GM10266 (cell line): ENCODE measurements around the gene SPANXN2.
"Not testable (repeated sequence)": the region's sequence is repeated elsewhere in the genome, so short reads cannot be mapped to it uniquely, and the experiment has no call there.

Experiments used
- DNase-seq: peaks from one replicate; pipeline ENCODE4 v3.0.0; 2012; ENCODE audit errors: extremely low spot score
- CTCF ChIP-seq: IDR thresholded peaks from 2 replicates; pipeline ENCODE4 v1.5.1; 2012; ENCODE audit warnings: mild to moderate bottlenecking, low read depth; ENCODE audit not compliant: control insufficient read depth, insufficient read depth; ENCODE audit errors: missing control alignments

The SPANXN2 gene, protein sequence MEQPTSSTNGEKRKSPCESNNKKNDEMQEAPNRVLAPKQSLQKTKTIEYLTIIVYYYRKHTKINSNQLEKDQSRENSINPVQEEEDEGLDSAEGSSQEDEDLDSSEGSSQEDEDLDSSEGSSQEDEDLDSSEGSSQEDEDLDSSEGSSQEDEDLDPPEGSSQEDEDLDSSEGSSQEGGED

GRCh38 chrX:143720652-143721051 is at the start of gene SPANXN2:
TSS of gene SPANXN2 (minus strand) at chrX:143720752. CDS start at chrX:143720668, 84 bp downstream.
- not testable (repeated sequence) for DNase-seq

GRCh38 chrX:143768976-143769375 is 48.4 kb upstream of the SPANXN2 start:
- DNase-seq: no peak
- no peak for TF ChIP-seq CTCF

DNA sequence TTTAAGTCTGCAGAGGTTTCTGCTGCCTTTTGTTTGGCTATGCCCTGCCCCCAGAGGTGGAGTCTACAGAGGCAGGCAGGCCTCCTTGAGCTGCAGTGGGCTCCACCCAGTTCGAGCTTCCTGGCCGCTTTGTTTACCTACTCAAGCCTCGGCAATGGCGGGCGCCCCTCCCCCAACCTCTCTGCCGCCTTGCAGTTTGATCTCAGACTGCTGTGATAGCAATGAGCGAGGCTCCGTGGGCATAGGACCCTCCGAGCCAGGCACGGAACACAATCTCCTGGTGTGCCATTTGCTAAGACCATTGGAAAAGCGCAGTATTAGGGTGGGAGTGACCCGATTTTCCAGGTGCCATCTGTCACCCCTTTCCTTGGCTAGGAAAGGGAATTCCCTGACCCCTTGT is 47.2 kb upstream of the SPANXN2 start:
- DNase-seq: not testable (repeated sequence)

- no peak for DNase-seq
- no peak for TF ChIP-seq CTCF
Measured at GRCh38 chrX:143757887-143758286, 37.3 kb upstream of the SPANXN2 start.

GRCh38 chrX:143757375-143757774 is 36.8 kb upstream of the SPANXN2 start:
- DNase-seq: no peak
- no peak for TF ChIP-seq CTCF

DNA sequence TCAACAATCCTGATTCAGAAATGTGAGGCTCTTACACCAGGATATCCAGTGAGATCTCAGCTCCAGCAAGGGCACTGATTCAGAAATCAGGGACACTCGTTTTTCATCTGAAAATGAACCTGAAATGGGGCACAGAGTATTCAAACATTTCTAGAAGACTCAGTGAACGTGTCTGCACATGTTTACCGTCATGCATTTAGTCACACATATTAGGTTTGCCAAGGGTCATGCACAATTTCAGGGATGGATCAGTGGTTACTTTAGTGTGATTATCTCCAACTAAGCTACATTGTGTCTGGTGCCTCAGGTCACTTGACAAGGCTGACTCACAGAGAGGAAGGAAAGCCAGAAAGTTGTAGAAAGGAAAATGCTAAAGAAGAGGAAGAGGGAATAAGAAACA is 33.6 kb upstream of the SPANXN2 start:
- no peak for DNase-seq
- TF ChIP-seq CTCF: no peak

- DNase-seq: no peak
- TF ChIP-seq CTCF: no peak
Measured at GRCh38 chrX:143733866-143734265, 13.3 kb upstream of the SPANXN2 start.

DNA sequence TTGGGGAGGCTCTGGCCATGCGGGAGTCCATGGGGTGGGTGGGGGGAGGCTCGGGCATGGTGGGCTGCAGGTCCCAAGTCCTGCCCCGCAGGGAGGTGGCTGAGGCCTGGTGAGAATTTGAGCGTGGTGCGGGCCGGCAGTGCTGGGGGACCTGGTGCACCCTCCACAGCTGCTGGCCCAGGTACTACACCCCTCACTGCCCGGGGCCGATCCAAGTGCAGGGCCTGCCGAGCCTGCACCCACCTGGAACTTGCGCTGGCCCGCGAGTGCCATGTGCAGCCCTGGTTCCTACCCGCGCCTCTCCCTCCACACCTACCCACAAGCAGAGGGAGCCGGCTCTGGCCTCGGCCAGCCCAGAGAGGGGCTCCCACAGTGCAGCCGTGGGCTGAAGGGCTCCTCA is 5.7 kb upstream of the SPANXN2 start:
- no peak for TF ChIP-seq CTCF
- no peak for DNase-seq
